ENCODE results near the gene UVRAG.

Gene UVRAG

GRCh38 chr11:75981546-75981945 is 166.5 kb downstream of the UVRAG start:
- no peaks in the 10 kb centered on the region for H3K4me1 ChIP-seq (ENCODE audit: control insufficient read depth, insufficient read depth, low read length)
- H3K9ac ChIP-seq (ENCODE audit: low read depth, low read length): no peak overlapping the region
- H3K9me3 ChIP-seq (replicated peaks; ENCODE audit: low read length): no peaks in the 10 kb centered on the region
- H3K27me3 ChIP-seq (ENCODE audit: control insufficient read depth, insufficient read depth, low read length): no peaks in the 10 kb centered on the region
- H3K4me2 ChIP-seq (ENCODE audit: low read length): no peak overlapping the region
- H3K36me3 ChIP-seq (ENCODE audit: insufficient read depth, low read length): peaks cover 7% of the 10 kb centered on the region
- H3K4me3 ChIP-seq (ENCODE audit: low read length): no peak overlapping the region

- Histone ChIP-seq H3K27me3 (ENCODE audit: control insufficient read depth, insufficient read depth, low read length) (no peaks in the 10 kb centered on the region), H3K4me3 (ENCODE audit: low read length) (no peak overlapping the region), H3K9ac (ENCODE audit: low read depth, low read length) (no peak overlapping the region), H3K9me3 (replicated peaks; ENCODE audit: low read length) (no peaks in the 10 kb centered on the region), H3K4me2 (ENCODE audit: low read length) (no peak overlapping the region), H3K4me1 (ENCODE audit: control insufficient read depth, insufficient read depth, low read length) (no peaks in the 10 kb centered on the region), H3K36me3 (ENCODE audit: insufficient read depth, low read length) (peaks cover 7% of the 10 kb centered on the region)
These were observed 167.3 kb downstream of the UVRAG start for GRCh38 chr11:75982309-75982708.

DNA sequence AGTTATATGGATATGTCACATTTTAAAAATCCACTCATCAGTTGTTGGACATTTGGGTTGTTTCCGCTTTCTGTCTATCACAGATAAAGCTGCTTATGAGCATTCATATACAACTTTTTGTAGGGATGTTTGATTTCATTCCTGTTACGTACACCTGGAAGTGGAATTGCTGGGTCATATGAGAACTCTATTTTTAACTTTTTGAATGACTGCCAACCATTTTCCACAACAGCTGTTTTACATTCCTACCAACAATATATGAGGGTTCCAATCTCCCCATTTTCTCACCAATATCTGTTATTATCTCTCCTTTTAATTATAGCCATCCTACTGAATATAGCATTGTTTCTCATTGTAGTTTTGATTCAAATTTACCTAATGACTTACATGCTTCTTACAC is 172.0 kb downstream of the UVRAG start:
- no peaks in the 10 kb centered on the region for H3K27me3 ChIP-seq (ENCODE audit: control insufficient read depth, insufficient read depth, low read length)
- no peak overlapping the region for H3K9ac ChIP-seq (ENCODE audit: low read depth, low read length)
- no peaks in the 10 kb centered on the region for H3K9me3 ChIP-seq (replicated peaks; ENCODE audit: low read length)
- no peaks in the 10 kb centered on the region for H3K4me1 ChIP-seq (ENCODE audit: control insufficient read depth, insufficient read depth, low read length)
- H3K36me3 ChIP-seq (ENCODE audit: insufficient read depth, low read length): peaks cover 7% of the 10 kb centered on the region
- H3K4me2 ChIP-seq (ENCODE audit: low read length): no peak overlapping the region
- no peak overlapping the region for H3K4me3 ChIP-seq (ENCODE audit: low read length)

DNA sequence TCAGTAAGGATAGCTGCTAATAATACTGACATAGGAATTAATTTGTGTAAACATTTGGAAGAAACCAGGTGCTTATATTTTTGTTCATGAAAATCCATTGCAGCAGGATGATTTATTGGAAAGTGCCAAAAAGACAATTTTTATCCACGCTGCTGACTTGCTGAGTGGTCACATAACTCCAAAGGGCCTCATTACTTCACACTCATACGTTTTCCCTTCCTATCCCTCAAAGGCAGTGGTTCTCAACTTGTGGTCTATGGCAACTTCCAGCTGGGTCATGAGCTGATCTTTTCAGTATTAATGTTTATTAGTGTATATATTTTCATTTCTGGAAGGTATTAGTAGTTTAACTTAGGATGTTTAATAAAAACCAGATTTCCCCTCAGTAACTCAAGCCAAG is 178.1 kb downstream of the UVRAG start:
- H3K9ac ChIP-seq (ENCODE audit: low read depth, low read length): no peak overlapping the region

DNA sequence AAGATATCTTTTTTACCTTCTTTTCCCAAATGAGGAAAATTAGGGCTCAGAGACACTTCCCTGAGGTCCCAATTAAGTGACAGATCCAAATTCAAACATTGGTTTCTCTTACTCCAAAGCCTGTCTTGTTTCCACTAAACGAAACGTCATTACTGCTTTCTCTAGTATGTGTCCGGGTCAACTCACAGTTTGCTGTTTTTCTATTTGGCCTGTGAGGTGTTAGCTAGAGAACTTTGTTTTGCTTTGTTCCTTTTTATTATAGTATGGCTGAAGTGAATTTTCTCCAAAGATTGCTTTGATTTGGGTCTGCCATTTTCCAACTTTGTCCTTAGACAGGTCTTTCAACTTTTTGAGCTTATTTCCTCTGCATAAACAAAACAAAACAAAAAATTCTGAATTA is 179.6 kb downstream of the UVRAG start:
- no peaks in the 10 kb centered on the region for H3K36me3 ChIP-seq (ENCODE audit: insufficient read depth, low read length)
- H3K4me3 ChIP-seq (ENCODE audit: low read length): no peak overlapping the region
- H3K9ac ChIP-seq (ENCODE audit: low read depth, low read length): no peak overlapping the region
- H3K4me2 ChIP-seq (ENCODE audit: low read length): no peak overlapping the region
- no peaks in the 10 kb centered on the region for H3K27me3 ChIP-seq (ENCODE audit: control insufficient read depth, insufficient read depth, low read length)
- H3K9me3 ChIP-seq (replicated peaks; ENCODE audit: low read length): no peaks in the 10 kb centered on the region
- no peaks in the 10 kb centered on the region for H3K4me1 ChIP-seq (ENCODE audit: control insufficient read depth, insufficient read depth, low read length)

More for the DNA sequence above, 178.1 kb downstream of the UVRAG start:
- Histone ChIP-seq H3K27me3 (ENCODE audit: control insufficient read depth, insufficient read depth, low read length) (no peaks in the 10 kb centered on the region), H3K4me3 (ENCODE audit: low read length) (no peak overlapping the region), H3K9me3 (replicated peaks; ENCODE audit: low read length) (no peaks in the 10 kb centered on the region), H3K4me1 (ENCODE audit: control insufficient read depth, insufficient read depth, low read length) (no peaks in the 10 kb centered on the region), H3K4me2 (ENCODE audit: low read length) (no peak overlapping the region), H3K36me3 (ENCODE audit: insufficient read depth, low read length) (no peaks in the 10 kb centered on the region)

GRCh38 chr11:75996523-75997442 is 181.8 kb downstream of the UVRAG start:
- no peaks in the 10 kb centered on the region for H3K4me1 ChIP-seq (ENCODE audit: control insufficient read depth, insufficient read depth, low read length)
- H3K36me3 ChIP-seq (ENCODE audit: insufficient read depth, low read length): no peaks in the 10 kb centered on the region
- no peak overlapping the region for H3K4me3 ChIP-seq (ENCODE audit: low read length)
- H3K9ac ChIP-seq (ENCODE audit: low read depth, low read length): no peak overlapping the region
- H3K9me3 ChIP-seq (replicated peaks; ENCODE audit: low read length): peaks cover 5% of the 10 kb centered on the region
- H3K4me2 ChIP-seq (ENCODE audit: low read length): no peak overlapping the region
- H3K27me3 ChIP-seq (ENCODE audit: control insufficient read depth, insufficient read depth, low read length): no peaks in the 10 kb centered on the region

DNA sequence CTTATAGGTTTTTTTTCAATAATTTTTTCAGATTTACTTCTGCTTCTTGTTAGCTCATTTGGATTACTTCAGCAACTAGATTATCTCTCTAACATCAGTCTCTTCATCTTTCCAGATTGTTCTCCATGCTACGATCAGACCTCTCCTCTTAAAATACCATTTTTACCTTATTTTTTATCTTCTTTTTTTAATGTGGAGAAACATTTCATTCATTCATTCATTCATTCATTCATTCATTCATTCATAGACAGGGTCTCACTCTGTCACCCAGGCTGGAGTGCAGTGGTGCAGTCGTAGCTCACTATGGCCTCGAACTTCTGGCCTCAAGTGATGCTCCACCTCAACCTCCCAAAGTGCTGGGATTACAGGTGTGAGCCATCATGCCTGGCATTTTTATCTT is 189.4 kb downstream of the UVRAG start:
- Histone ChIP-seq H3K4me1 (ENCODE audit: control insufficient read depth, insufficient read depth, low read length) (peaks cover 40% of the 10 kb centered on the region), H3K27me3 (ENCODE audit: control insufficient read depth, insufficient read depth, low read length) (no peaks in the 10 kb centered on the region), H3K9ac (ENCODE audit: low read depth, low read length) (no peak overlapping the region), H3K9me3 (replicated peaks; ENCODE audit: low read length) (peaks cover 5% of the 10 kb centered on the region), H3K36me3 (ENCODE audit: insufficient read depth, low read length) (no peaks in the 10 kb centered on the region), H3K4me3 (ENCODE audit: low read length) (no peak overlapping the region), H3K4me2 (ENCODE audit: low read length) (no peak overlapping the region)

DNA sequence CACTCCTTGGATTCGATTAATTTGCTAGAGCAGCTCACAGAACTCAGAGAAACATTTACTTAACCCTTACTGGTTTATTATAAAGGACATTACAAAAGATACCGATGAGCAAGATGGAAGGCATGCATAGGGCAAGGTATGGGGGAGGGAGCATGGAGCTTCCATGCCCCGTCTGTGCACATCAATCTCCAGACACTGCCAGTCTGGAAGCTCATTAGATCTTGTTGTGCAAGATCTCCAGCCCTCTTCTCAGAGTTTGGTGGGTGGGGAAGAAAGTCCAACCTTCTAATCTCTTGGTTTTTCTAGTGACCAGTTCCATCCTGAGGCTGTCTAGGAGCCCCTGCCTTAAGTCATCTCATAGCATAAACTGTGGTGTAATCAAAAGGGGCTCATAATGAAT is 190.7 kb downstream of the UVRAG start:
- Histone ChIP-seq H3K36me3 (ENCODE audit: insufficient read depth, low read length) (no peaks in the 10 kb centered on the region), H3K4me1 (ENCODE audit: control insufficient read depth, insufficient read depth, low read length) (peaks cover 50% of the 10 kb centered on the region), H3K9ac (ENCODE audit: low read depth, low read length) (no peak overlapping the region), H3K4me3 (ENCODE audit: low read length) (peak overlapping the region; percentile 14), H3K4me2 (ENCODE audit: low read length) (peak overlapping the region; percentile 20), H3K9me3 (replicated peaks; ENCODE audit: low read length) (peaks cover 5% of the 10 kb centered on the region), H3K27me3 (ENCODE audit: control insufficient read depth, insufficient read depth, low read length) (no peaks in the 10 kb centered on the region)

GRCh38 chr11:76007166-76007565 is 192.2 kb downstream of the UVRAG start:
- Histone ChIP-seq H3K27me3 (ENCODE audit: control insufficient read depth, insufficient read depth, low read length) (no peaks in the 10 kb centered on the region), H3K4me2 (ENCODE audit: low read length) (peak overlapping the region; percentile 53), H3K4me3 (ENCODE audit: low read length) (peak overlapping the region; percentile 11), H3K36me3 (ENCODE audit: insufficient read depth, low read length) (no peaks in the 10 kb centered on the region), H3K9ac (ENCODE audit: low read depth, low read length) (no peak overlapping the region), H3K4me1 (ENCODE audit: control insufficient read depth, insufficient read depth, low read length) (peaks cover 50% of the 10 kb centered on the region), H3K9me3 (replicated peaks; ENCODE audit: low read length) (no peaks in the 10 kb centered on the region)

DNA sequence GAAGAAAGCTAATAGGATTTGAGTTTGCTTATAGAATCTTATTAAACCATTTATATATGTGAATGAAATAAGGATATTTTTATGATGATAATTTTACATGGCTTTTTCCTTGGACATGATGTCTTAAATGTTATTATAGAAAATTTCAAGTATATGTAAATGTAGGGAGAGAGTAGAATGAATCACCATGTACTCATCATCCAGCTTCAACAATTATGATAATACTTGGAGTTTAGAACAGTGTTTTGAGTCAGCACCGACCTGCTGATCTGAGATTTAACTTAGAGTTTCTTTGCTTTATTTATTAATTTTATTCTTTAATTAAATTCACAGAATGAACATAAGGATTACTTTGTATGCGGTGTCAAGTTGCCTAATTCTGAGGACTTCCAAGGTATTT is 193.5 kb downstream of the UVRAG start:
- Histone ChIP-seq H3K9me3 (replicated peaks; ENCODE audit: low read length) (no peaks in the 10 kb centered on the region), H3K4me1 (ENCODE audit: control insufficient read depth, insufficient read depth, low read length) (peaks cover 50% of the 10 kb centered on the region), H3K4me3 (ENCODE audit: low read length) (no peak overlapping the region), H3K27me3 (ENCODE audit: control insufficient read depth, insufficient read depth, low read length) (no peaks in the 10 kb centered on the region), H3K4me2 (ENCODE audit: low read length) (peak overlapping the region; percentile 53), H3K36me3 (ENCODE audit: insufficient read depth, low read length) (no peaks in the 10 kb centered on the region), H3K9ac (ENCODE audit: low read depth, low read length) (no peak overlapping the region)

GRCh38 chr11:76010051-76010450 is 195.0 kb downstream of the UVRAG start:
- H3K9ac ChIP-seq (ENCODE audit: low read depth, low read length): no peak overlapping the region
- H3K4me1 ChIP-seq (ENCODE audit: control insufficient read depth, insufficient read depth, low read length): peaks cover 50% of the 10 kb centered on the region
- H3K4me2 ChIP-seq (ENCODE audit: low read length): no peak overlapping the region
- no peaks in the 10 kb centered on the region for H3K36me3 ChIP-seq (ENCODE audit: insufficient read depth, low read length)
- H3K9me3 ChIP-seq (replicated peaks; ENCODE audit: low read length): no peaks in the 10 kb centered on the region
- no peaks in the 10 kb centered on the region for H3K27me3 ChIP-seq (ENCODE audit: control insufficient read depth, insufficient read depth, low read length)
- H3K4me3 ChIP-seq (ENCODE audit: low read length): no peak overlapping the region

DNA sequence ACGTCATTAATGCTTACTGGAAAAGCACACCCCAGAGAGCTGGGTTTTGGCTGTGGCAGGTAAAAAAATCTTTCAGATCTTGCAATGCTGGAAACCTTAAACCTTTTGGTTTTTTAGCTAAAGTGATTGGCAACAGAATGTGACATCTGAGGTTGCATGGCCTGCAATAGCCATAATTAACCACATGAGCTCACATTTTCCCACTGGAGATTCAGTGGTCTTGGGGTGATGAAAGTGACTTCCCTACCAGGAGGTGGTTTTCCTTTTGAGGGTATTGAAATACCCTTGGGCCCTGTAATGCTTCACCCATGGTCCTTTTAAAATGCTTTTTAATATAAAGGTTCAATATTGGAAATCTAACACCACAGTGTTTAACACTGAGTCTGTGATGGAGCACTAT is 198.5 kb downstream of the UVRAG start:
- H3K4me1 ChIP-seq (ENCODE audit: control insufficient read depth, insufficient read depth, low read length): peaks cover 18% of the 10 kb centered on the region
- no peak overlapping the region for H3K4me2 ChIP-seq (ENCODE audit: low read length)
- H3K9ac ChIP-seq (ENCODE audit: low read depth, low read length): no peak overlapping the region
- H3K27me3 ChIP-seq (ENCODE audit: control insufficient read depth, insufficient read depth, low read length): no peaks in the 10 kb centered on the region
- no peaks in the 10 kb centered on the region for H3K36me3 ChIP-seq (ENCODE audit: insufficient read depth, low read length)
- no peaks in the 10 kb centered on the region for H3K9me3 ChIP-seq (replicated peaks; ENCODE audit: low read length)
- H3K4me3 ChIP-seq (ENCODE audit: low read length): no peak overlapping the region
